Tibial artery (tissue), 4 donors: ENCODE data around the gene ZNF14.
"Not testable (repeated sequence)": the region's sequence is repeated elsewhere in the genome, so short reads cannot be mapped to it uniquely, and the experiment has no call there.

Source experiments
- DNase-seq, 2 donors: peaks; one replicate each; pipeline ENCODE4 v3.0.0-alpha.2; 2019
- H3K27ac ChIP-seq, 2 donors: fragments of 200-600 bp; sonication (generic) in 1 of 2; 1 replicate in 1 of 2; 2 replicates in 1 of 2; pipeline ENCODE4 v1.5.1; 2018 to 2019; ENCODE audit warnings: mild to moderate bottlenecking in 1 of 2
- H3K27me3 ChIP-seq, 2 donors: fragments of 200-600 bp; sonication (generic) in 1 of 2; one replicate each; pipeline versions ENCODE4 v1.5.1 to v1.6.0; 2016 to 2019
- H3K36me3 ChIP-seq, 3 donors: fragments of 200-600 bp; sonication (generic) in 2 of 3; one replicate each; pipeline ENCODE4 v1.5.1; 2016 to 2019; ENCODE audit warnings: mild to moderate bottlenecking in 2 of 3
- H3K4me1 ChIP-seq, 4 donors: fragments of 200-600 bp; sonication (generic) in 2 of 4; 1 replicate in 3 of 4; 2 replicates in 1 of 4; pipeline ENCODE4 v1.5.1; 2016 to 2019
- H3K4me3 ChIP-seq, 2 donors: fragments of 200-600 bp; sonication (generic) in 1 of 2; 1 replicate in 1 of 2; 2 replicates in 1 of 2; pipeline ENCODE4 v1.5.1; 2018 to 2019; ENCODE audit warnings: mild to moderate bottlenecking in 2 of 2
- H3K9me3 ChIP-seq, 3 donors: fragments of 200-600 bp; sonication (generic) in 1 of 3; one replicate each; pipeline ENCODE4 v1.5.1; 2016 to 2019
- CTCF ChIP-seq, 2 experiments: fragments of 200-600 bp in 1 of 2; fragments of 450-650 bp in 1 of 2; IDR thresholded peaks; one replicate each; pipeline ENCODE4 v1.5.1; 2017 to 2019; ENCODE audit warnings: antibody characterized with exemption in 2 of 2, mild to moderate bottlenecking in 1 of 2, moderate library complexity in 1 of 2
- intact Hi-C: fragments of 100-400 bp; cut with DNase I; formaldehyde crosslinking; loops from one replicate; pipeline ENCODE4 v1.15.0; 2023; ENCODE audit warnings: low total_unique reads

Gene ZNF14

DNA sequence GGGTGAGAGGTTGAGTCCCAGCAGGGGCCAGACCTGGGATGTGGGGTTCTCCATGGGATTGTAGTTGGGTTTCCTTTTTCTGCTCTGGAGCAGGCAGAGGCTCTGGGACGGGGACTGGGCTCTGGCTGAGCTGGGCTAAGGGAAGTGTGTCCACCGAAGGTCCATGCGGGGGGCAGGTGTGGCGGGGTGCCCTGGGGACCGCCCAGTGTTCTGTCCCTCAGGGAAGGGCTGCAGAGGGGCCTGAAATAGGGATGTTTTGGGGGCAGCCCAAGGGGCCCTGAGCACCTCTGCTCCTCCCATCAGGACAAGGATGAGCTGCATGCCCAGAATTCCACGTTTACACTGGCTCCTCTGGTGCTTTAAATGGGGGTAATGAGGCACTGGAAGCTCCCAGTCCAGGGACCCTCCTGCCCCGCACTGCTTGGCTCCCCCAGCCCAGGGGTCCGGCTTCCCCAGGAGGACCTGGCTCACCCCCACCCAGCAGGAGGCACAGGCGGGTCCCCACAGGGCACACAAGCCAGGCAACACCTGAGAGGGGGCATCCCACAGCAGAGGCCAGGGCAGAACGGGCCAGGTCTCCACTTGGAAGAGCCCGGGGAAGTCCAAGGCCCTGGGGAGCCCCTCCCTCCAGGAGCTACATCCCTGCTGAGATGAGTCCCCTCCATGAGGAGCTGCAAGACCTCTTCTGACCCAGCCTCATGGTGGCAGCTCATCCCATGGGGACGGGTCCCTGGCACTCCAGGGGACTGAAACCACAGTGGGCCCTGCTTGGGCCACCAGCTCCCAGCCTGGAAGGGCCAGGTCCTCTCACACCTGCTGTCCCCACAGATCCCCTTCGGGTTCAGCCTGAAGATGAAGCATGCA, 14.7 kb upstream of the ZNF14 start:
- H3K36me3 ChIP-seq: no peaks in the 10 kb centered on the region
- intact Hi-C loops: no loop called here
- H3K9me3 ChIP-seq: no peaks in the 10 kb centered on the region
- no peak for DNase-seq
- H3K4me3 ChIP-seq: no peak overlapping the region
- H3K27me3 ChIP-seq: peaks cover 0 to 12% of the 10 kb centered on the region in 2 donors
- H3K27ac ChIP-seq: no peak overlapping the region
- TF ChIP-seq CTCF (IDR thresholded peaks at IDR 0.05): no peak
- no peaks in the 10 kb centered on the region for H3K4me1 ChIP-seq

DNA sequence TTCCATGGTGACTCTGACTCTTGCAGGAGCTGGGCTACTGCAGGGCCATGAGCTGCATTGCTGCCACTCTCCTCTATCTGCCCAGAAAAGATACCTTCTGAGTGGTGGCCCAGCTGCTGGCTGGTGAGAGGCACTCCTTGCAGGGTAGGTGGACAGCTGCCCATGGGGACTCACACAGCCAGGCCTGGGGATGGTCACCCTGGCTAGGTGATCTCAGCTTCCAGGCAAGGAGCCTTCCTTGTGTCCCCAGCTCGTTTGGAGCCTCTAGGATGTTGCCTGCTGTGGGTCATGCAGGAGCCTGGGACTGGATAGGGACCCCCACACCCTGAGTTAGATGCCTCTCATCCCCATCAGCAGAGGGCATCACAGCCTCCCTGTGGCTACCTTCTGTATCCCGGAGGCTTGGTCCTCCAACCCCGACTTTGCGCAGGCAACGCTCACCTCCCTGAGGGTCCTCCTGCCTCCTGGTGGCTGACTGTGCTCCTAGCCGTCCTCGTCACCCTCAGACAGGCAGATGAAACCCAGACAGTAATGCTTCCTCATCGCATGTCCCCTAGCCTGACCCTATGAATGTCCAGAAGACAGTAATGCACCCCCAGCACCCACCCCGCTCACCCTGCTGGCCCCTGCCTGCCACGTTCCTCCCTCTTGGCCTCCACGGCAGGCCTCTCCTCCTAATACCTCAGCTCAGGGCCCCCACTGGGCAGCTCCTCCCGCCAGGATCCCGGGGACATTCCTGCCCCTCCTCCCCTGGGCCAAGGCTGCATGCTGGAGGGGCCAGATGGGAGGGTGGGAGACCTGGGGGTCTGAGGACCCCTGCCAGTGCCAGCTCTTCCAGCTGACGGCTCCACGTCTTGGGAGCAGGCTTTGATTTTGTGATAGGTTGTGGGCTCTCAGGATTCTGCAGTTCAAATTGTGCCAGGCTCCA, 13.6 kb upstream of the ZNF14 start:
- no peak overlapping the region for H3K27ac ChIP-seq
- no peak for DNase-seq
- no peaks in the 10 kb centered on the region for H3K9me3 ChIP-seq
- H3K36me3 ChIP-seq: no peaks in the 10 kb centered on the region
- no peak overlapping the region for H3K4me3 ChIP-seq
- H3K4me1 ChIP-seq: no peaks in the 10 kb centered on the region
- intact Hi-C loops: no loop called here
- no peak for TF ChIP-seq CTCF (IDR thresholded peaks at IDR 0.05)
- H3K27me3 ChIP-seq: peaks cover 0 to 13% of the 10 kb centered on the region in 2 donors

DNA sequence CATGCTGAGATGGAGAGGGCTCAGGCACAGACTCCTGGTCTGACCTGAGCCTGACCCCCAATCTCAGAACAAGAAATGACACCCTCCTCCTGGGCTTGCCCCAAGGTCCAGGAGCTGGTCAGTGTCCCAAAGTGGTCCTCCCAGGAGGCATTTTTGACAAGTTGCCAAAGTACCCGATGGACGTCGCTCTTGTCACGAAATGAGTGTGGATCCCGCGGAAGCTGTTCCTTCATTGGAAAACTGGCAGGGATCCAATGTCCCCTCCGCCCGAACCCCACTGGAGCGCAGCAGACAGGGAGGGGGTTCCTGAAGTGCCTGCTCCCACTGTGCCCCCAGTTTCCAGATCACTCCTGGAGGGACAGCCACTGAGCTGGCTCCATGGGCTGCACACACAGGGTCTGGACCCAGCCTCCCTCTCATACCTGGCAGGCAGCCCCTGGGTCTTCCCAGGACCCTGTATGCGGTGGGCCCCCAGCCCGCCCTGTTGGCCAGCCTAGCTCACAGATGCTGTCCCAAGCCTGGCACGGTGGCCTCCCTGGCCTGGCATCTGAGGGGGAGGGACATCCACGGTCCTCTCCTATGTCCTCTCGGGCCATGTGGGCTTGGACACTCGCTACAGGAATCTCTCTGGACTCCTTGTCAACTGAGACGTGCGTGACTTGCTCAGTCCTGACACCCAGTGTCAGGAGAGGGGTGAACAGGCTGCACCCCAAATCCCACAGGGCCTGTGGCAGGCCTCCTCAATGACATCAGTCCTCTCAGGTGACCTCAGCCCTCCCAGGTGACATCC, 12.8 kb upstream of the ZNF14 start:
- DNase-seq: no peak
- Histone ChIP-seq H3K36me3 (no peaks in the 10 kb centered on the region), H3K4me3 (no peak overlapping the region), H3K4me1 (no peaks in the 10 kb centered on the region), H3K27me3 (peaks cover 0 to 13% of the 10 kb centered on the region in 2 donors), H3K27ac (no peak overlapping the region), H3K9me3 (no peaks in the 10 kb centered on the region)
- no peak for TF ChIP-seq CTCF (IDR thresholded peaks at IDR 0.05)
- intact Hi-C loops: no loop called here

DNA sequence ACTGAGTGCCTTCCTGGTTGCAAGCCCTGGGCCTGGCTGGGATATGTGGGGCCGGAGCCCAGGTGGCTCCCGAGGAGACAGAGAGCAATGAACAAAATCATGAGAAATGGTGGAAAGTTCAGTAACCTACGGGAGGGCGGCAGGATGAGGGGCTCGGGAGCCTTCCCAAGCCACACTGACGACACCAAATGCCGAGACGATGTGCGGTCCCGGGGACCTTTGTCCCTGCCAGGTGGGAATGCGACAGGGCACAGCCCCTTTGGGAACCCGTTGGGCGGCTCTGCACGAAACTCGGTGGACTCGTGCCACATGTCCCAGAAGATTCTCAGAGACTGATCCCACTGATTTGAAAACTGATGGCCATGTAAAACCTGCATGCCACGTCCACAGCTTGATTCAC, 11.7 kb upstream of the ZNF14 start:
- no peak for DNase-seq
- H3K27ac ChIP-seq: no peak overlapping the region
- no peak overlapping the region for H3K4me3 ChIP-seq
- intact Hi-C loops: no loop called here
- H3K9me3 ChIP-seq: no peaks in the 10 kb centered on the region
- peaks cover 0 to 13% of the 10 kb centered on the region in 2 donors for H3K27me3 ChIP-seq
- no peaks in the 10 kb centered on the region for H3K4me1 ChIP-seq
- no peak for TF ChIP-seq CTCF (IDR thresholded peaks at IDR 0.05)
- H3K36me3 ChIP-seq: no peaks in the 10 kb centered on the region

DNA sequence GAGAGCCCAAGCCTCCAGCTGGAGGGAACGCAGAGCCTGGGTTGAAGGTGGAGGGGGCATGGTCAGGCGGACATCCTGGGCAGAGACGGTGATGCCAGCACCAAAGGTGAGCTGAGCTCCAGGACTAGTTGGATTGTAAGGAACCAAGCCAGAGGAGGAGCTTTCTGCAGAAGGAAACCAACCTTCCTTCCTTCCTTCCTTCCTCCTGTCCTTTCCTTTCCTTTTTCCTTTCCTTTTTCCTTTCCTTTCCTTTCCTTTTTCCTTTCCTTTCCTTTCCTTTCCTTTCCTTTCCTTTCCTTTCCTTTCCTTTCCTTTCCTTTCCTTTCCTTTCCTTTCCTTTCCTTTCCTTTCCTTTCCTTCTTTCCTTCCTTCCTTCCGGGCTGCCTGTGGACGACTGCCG, 11.0 kb upstream of the ZNF14 start:
- H3K9me3 ChIP-seq, H3K4me1 ChIP-seq, H3K27ac ChIP-seq, intact Hi-C loops, H3K36me3 ChIP-seq, DNase-seq, H3K4me3 ChIP-seq: not testable (repeated sequence)
- peaks cover 0 to 13% of the 10 kb centered on the region in 2 donors for H3K27me3 ChIP-seq
